GM19324 (cell line): ENCODE measurements around the gene EGFL8.
"Not testable (repeated sequence)": the region's sequence is repeated elsewhere in the genome, so short reads cannot be mapped to it uniquely, and the experiment has no call there.

Experiments
- ATAC-seq: cut with Tn5 transposase; IDR thresholded peaks from one replicate; pipeline ENCODE4 v1.9.1; 2021; ENCODE audit warnings: mild to moderate bottlenecking, moderate library complexity; ENCODE audit not compliant: unreplicated experiment, low FRiP score

Gene EGFL8

DNA sequence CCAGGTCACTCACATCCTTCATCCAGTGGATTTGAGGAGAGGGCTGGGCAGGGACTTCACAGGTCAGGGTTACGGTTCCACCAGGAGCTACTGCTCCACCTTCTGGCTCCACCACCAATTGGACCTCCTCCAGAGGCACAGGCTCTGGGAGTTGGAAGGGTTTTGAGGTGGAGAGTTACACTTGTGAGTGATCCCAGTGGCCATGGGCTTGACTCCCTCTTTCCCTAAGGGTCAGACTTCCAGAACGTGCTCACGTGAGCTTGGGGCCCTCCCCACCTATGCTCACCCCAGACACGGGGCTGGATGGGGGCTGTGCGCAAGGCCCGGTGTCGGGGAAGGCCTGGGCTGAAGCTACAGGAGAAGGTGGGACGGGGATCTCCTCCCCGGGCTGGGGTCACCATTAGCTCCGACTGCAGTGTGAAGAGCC is 18.2 kb downstream of the EGFL8 start:
- ATAC-seq: no peak

DNA sequence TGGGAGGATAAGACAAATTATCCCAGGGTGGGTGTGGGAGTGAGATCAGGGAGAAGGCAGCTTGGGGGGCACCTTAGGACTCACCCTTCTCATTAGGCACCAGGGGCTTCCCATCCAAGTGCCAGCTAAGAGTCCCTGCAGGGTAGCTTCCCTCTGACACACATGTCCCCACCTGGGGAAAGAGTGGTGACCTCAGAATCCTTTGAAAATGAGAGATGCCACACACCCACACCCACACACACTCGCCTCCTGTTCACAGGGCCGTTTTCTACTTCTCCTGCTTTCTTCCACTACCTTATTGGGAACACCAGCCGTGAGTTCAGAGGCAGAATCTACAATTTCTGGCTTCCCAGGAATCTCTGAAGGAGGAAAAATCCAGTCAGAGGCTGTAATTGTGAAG is 18.6 kb downstream of the EGFL8 start:
- ATAC-seq: no peak

DNA sequence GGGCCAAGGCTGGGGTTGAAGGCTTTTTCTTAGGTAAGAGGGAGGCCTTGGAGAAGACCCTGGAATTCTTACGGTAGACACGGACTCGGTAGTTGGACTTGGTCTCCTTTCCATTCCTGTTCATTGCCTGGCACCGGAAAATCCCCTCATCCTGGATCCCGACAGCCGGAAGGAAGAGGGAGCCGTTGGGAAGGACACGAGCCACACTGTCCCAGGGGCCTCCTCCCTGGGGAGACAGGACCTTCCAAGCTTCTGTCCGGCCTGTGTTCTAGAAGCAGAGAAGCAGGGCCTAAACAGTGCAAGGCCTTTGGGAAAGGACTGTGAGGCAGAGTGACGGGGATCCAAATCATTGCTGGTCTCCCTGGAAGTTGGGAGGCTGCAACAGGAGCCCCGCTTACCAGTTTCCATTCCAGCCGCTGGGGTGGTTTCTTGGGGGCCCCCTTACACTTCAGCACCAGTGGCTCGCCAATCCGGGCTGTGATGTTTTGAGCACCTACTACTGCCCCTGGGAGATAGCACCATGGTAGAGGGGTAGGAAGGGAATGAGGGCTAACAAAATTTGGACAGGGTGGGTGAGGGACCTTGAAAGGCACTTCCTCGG is 19.2 kb downstream of the EGFL8 start:
- ATAC-seq: no peak

DNA sequence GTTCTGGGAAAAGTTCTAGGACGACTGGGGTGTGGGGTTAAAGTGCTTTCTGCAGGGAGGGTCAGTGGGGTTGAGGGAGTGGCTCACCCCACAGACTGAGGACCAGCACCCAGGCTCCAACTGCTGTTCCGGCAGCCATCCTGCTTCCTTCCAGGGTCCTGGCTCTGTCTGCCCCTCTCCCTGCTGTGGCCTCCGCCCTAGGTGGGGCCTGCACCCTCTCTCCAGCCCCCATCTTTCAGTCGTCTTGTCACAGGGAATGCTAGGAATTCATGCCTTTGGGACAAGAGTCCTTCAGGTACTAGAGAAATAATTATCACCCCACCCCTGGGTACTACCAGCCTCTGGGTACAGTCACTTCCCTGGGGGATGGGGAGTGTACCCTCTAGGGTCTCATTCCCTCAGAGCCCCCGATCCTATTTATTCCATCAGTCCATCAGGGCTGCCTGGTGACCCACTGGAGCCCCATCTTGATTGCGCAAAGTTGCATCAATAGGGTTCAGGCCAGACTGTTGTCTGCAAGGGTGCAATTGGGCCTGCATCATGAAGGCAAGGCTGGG is 19.8 kb downstream of the EGFL8 start, which contains the start of gene AGER:
Gene AGER (minus strand): TSS at position 170 of the 557 bp plus-strand sequence. CDS start 31 bp downstream, at position 139.
- no peak for ATAC-seq

DNA sequence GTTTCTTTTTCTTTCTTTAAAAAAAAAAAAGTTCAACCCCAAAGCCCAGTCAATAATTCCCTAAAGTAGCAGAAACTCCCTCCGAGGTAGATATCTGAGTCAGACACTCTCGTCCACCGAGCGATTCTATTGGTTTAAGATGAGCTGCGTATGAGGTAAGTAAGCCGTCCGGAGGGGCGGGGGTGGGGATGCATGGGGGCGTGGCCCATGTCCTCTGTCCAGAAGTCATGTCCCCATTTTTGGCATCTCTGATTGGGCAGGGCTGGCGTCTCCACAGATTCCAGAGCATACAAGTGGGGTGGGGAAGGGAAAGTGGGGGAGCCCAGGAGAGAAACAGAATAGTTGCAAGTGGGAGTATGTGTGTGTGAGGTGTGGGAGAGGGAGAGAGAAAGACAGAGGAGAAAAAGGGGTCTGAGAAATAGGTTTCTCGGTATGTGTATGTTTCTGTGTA is 21.3 kb downstream of the EGFL8 start:
- ATAC-seq: not testable (repeated sequence)

DNA sequence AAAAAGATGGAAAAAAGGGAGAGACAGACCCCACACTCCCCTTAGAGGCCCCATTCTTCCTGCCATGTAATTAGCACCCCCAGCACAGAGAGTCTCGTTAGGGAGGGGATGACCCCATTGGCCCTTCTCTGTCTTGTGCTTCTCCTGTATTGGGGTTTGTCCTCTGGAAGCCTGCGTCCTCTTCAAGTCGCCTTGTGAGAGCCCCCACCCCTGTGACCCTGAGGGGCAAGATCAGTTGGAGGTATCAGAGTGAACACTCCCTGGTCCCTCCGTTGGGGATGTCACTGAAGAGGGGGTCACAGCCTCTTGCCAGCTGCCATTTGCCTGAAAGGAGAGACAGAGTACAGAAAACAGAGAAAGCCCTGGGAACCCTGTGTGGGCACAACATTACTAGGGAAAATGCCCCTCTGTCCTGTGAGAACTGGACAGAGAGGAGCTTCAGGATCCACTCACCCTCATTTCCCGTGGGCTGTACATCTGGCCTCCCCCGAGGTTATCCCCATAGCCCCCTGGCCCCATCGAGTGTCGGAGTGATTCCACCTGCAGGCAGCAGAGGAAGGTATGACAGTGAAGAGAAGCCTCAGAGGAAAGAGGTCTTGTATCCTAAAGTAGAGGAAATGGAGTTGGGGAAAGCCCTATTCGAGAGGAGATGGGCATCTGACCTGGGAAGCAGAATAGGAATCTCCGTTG is 21.9 kb downstream of the EGFL8 start:
- ATAC-seq: not testable (repeated sequence)

DNA sequence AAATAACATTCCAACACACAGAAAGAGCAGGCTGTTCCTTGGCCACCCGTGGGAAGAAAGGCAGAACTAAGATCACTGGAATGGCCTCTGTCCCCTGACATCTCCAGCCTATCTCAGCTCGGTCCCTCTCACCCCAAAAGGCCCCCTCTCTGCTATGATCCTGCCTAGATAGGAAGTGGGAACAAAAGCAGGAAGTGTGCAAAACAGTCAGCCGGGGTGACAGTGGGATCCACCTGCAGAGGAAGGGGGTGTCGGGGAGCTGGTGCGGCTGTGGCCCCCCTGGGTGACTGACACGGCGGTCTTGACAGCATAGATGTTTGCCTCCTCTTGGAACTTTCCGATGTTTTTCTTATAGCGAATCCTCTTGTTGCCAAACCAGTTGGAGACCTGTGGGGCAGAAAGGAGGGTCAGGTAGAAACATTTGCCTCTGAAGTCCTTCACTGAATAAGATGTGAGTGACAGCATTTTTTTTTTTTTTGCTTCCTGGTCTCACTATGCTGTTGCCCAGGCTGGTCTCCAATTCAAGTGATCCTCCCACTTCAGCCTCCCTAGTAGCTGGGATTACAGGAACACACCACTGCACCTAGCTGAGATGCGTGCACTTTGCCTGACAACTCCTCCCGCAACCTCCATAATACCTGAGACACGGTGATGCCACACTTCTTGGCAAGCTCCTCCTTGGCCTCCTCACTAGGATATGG is 22.8 kb downstream of the EGFL8 start:
- no peak for ATAC-seq

DNA sequence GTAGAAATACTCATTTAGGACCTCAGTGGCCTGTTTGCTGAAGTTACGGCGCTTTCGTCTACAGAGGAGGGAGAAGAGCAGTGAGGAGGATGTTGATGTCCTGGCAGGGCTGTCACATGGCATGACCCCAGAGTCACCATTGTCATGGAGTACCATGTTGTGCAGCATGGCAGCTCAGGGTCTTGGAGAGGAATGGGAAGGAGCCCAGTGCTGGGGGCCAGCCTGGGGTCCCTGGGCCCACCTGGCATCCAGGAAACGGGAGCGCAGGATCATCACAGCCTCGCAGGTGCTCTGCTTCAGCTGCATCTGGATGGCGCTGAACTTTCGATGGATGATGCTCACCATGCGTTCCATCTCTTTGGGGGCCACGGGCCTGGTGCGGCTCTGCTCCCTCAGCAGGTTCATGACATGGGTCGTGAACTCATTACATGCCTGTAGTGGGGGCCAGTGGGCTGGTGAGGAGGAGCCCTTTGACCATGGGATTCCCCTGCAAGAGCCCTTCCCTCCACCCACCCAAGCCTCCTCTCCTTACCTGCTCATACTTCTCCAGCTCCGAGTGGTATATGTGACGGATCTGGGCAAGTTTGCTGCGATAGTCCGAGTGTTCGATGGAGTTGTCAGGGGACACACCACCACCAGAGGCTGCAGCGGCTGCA is 23.5 kb downstream of the EGFL8 start:
- not testable (repeated sequence) for ATAC-seq

DNA sequence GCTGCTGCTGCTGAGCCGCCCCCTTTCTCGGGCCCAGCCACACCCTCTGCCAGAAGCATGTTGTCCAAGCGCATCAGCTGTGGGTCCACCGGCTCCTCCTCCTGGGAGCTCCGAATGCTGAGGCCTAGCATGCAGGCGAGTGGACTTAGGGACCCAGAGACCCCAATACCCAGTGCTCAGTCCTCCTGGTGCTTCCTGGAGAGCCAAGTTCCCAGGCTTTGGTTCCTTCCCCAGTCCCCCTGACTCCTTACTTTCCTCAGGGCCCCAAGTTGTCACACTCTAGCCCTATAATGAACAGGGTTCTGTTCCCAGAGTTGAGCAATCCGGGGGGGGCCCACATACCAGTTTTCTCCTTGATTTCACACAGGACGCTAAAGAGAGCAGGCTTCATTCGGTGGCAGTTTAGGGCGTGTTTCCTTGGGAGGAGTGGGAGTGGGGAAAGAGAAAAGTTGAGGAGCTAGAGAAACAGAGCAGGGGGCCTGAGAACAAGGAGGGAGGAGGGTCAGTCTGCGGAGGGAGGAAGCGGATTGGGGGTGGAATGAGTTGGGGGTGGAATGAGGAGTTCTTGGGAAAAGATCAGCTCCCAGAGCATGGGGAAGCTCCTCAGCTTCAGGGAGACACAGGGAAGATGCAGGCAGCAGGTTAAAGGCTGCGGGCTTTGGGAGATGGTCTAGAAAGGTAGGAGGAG is 24.1 kb downstream of the EGFL8 start:
- ATAC-seq: no peak

DNA sequence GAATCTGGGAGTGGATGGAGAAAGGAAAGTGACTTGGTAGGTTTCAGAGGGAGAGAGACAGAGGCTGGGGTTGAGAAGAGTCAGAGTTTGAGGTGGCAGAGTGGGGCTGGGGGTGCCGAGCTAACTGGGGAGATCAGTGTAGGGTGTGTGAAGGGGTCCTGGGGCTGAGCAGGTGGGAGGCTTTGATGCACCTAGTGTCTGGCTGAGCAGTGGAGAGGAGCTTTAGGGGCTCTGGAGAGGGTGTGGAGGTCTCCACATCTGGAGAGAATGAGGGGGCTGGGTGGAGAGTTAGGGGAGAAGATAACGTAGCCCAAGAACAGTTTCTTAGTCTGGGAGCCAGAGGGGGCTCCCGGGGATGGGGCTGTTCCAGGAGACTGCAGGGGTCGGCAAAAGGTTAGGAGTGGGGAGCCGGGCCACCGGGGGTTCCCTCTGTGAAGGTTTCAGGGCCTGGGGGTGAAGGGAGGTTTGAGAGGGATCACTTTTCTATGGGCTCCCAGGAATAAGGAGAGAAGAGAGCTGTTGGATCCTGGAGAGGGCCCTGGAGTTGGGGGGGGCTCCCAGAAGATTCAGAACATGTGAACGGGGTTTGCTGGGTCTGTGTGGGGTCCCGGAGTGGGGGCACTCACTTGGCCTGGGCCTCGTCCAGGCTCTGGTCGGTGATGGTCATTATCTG is 24.8 kb downstream of the EGFL8 start:
- ATAC-seq: no peak

DNA sequence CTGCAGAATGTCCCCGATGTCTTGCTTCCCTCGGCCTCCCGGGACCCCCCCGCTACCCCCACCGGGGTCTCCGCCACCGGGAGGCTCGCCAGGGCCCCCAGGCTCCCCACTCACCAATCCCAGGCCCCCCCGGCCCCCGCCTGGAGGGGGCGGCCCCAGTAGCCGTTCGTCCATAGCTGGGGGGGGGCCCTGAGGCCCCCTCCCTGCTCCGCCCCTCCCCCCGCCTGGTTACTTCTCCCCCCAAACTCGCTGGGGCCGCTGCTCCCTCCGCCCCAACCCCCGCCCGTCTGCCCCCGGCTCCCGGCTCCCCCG is 25.3 kb downstream of the EGFL8 start:
- ATAC-seq: no peak

DNA sequence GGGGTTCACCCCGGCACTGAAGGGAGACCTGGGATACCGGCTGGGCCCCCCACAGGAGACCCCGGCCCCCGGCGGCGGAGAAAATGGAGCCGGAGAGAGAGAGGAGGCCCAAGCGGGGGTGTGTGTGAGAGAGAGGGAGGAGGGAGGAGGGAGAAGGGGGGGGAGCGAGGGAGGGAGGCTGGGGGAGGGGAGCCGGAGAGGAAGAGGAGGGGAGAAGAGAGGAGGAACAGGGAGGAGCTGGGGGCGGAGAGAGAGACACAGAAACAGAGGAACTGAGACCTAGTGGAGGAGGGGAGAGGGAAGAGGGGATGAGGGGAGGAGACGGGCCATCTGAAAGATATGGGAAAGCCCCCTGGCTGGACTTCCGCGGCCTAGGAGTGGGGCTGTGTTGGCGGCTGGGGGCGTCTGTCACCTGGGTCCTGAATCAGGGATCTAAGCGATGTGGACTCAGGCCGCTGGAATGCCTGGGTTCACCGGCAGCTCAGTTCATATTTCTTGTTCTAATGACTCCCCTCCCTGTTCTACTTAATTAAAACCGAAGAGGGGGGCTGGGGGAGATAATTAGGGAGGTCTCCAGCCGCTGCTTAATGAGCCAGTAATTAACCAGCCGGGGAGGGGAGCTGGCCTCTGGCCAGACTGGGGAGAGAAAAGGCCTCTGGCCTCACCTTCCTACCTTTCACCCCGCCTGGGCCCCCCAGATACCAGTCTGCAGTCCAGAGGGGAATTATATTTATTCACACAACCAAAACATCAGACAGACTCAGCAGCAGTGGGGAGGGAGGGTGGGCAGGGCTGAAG is 25.9 kb downstream of the EGFL8 start, which contains the start of gene PBX2:
Gene PBX2 (minus strand): TSS at position 149 of the 798 bp plus-strand sequence. CDS start 287 bp downstream, outside the sequence.
- ATAC-seq: peak; percentile 52

DNA sequence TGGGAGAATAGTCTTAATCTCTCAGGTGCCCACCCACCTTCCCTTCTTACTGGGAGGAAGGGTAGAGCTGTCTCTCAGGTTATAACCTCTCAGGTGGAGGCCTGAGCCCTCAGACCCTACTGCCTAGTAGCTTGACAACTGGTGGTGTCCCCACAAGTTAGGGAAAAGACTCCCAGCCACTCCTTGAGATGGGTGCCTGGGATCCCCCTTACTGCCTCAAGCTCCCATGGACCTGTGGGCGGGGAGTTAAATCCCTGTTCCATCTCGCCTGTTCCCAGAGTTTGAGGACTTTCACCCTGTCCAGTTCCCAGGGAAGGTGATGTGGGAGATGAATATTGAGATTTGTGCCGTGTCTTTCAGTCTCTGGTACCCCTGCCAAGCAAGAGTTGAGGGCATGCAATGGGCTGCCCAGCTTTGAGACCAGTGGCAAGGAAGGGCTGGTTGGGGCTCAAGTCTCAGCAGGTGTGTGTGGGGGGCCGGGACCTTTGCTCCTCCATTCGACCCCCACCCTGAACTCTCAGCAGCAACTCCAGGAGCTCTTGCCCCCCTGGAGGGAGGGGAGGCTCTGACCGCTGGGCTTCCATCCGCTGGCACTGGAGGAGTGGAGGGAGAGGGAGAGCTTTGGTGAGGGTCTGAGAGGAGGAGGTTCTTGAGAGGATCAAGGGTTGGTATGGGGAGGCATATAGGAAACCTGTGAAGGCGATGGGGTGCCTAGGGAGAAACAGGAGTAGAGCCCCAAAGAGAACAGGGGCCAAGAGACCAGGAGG is 26.7 kb downstream of the EGFL8 start:
- no peak for ATAC-seq

DNA sequence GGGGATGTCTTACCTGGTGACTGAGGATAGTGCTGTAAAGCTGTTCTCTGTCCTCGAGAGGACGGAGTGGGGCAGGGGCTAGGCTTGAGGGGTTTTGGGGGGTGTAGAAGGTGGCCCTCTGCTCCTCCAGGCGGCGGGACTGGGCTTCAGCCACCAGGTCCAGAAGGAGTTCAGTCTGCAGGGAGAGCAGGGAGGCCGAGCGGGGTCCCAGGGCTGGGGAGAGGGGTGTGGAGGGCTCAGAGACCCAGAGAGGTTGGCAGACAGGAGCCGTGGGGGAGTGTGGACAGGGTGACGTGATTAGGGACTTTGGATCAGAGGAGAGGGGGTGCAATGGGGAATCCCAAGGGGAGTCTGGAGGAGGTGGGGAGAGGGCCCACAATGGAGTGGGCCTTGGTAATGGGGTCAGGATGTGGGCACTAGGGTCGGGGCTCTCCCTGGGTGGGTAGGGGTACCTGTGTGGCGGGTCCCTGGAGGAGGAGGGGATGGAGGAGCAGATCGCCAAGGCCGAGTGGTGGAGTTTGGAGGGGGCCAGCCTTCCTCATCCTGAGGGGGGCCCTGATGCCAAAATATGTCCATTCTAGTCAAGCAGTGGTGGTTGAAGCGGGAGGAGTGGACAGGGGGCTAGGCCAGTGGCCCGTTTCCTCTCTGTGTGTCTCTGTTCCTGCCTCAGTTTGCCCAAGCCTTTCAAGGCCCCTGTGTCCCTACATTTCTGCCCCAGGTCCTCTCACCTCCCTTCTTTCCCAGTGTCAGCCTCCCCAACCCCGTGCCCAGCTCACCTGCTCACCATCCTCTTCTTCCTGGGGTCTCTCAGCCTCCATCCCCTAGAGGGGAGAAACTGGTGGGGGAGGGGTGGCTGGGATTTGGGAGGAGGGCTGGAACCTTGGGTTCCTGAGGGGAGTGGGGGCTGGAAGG is 27.6 kb downstream of the EGFL8 start:
- no peak for ATAC-seq

DNA sequence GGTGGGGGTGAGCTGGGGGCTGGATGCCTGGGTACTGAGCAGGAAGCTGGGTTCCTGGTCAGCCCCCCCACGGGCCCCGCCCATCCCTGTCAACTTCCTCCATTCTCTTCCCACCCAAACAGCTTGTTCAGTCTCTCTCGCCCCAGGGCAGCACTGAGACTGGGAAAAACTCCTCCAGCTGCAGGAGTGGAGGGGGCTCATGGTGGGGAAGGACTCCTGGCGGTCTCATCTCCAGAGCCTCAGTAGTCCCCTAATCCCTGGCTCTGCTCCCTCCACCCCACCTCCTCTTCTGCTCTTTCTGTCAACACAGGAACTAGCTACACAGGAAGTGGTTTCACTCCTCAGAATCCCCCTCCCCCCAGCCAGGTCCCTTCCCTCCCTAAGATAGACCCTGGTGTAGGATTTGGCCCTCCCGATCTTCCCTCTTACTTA is 28.2 kb downstream of the EGFL8 start, which contains the start of gene GPSM3:
Gene GPSM3 (minus strand): TSS at position 36 of the 432 bp plus-strand sequence. CDS start 130 bp downstream, outside the sequence.
- ATAC-seq: no peak

DNA sequence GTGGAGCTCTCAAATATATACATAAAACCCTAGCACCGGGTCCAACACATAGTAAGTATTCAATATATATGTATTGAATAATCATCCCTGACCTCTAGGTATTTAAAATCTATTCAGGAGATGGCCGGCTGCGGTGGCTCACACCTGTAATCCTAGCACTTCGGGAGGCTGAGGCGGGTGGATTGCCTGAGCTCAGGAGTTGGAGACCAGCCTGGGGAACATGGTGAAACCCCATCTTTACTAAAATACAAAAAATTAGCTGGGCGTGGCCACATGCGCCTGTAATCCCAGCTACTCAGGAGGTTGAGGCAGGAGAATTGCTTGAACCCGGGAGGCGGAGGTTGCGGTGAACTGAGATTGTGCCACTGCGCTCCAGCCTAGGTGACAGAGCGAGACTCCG is 28.7 kb downstream of the EGFL8 start:
- not testable (repeated sequence) for ATAC-seq

DNA sequence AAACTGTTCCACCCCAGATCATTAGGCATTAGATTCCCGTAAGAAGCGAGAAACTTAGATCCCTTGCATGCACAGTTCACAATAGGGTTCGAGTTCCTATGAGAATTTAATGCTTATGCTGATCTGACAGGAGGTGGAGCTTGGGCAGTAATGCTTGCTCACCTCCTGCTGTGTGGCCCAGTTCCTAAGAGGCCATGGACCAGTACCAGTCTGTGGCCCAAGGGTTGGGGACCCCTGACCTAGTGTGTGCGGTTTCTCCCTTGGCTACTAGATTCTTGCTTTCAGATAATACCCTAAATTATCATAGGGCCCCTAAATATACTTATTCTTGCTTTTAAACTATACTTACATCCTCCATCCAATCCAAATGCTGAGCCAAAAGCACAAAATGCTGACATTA is 30.0 kb downstream of the EGFL8 start:
- no peak for ATAC-seq
